CD4-positive, alpha-beta T cell (primary cell): ENCODE data around the gene TMEM11. TPM values are rescaled to one million over a fixed set of nuclear protein-coding genes. Genes with fewer than 3 reads are reported as not detected.

Source experiments
- ATAC-seq: fragments of 200-7000 bp; cut with Tn5 transposase; one replicate; pipeline ENCODE4 v1.10.0; 2022; ENCODE audit warnings: mild to moderate bottlenecking; ENCODE audit not compliant: poor library complexity
- CTCF ChIA-PET: fragments of 350-600 bp; sonication (Branson Sonifier 250); formaldehyde crosslinking; loops from one replicate; lab custom pipeline; 2021; ENCODE audit warnings: antibody characterized with exemption, inconsistent platforms; lab: Charles Lee
- POLR2A ChIA-PET: fragments of 350-600 bp; sonication (Branson Sonifier 250); formaldehyde crosslinking; loops from one replicate; lab custom pipeline; 2021; ENCODE audit warnings: antibody characterized with exemption, inconsistent platforms; lab: Charles Lee
- DNase-seq, 14 experiments: peaks; one replicate each; pipeline ENCODE4 v3.0.0-alpha.2; 2013 to 2020; ENCODE audit warnings: mixed read lengths in 2 of 14
- H3K27ac ChIP-seq, 2 donors: one replicate each; pipeline versions ENCODE4 v1.5.1 to v1.7.0; 2013; ENCODE audit warnings: low read length in 2 of 2, low read depth in 1 of 2, mild to moderate bottlenecking in 1 of 2
- H3K27me3 ChIP-seq, 2 experiments: 1 replicate in 1 of 2; 2 replicates in 1 of 2; pipeline versions ENCODE4 v1.6.1 to v1.7.0; 2013; ENCODE audit warnings: low read length in 2 of 2, control low read depth in 1 of 2, mild to moderate bottlenecking in 1 of 2, moderate library complexity in 1 of 2; ENCODE audit not compliant: insufficient read depth in 2 of 2, control insufficient read depth in 1 of 2
- H3K36me3 ChIP-seq: one replicate; pipeline ENCODE4 v1.6.1; 2013; ENCODE audit warnings: low read length, control low read depth; ENCODE audit not compliant: insufficient read depth
- H3K4me1 ChIP-seq: one replicate; pipeline ENCODE4 v1.6.1; 2013; ENCODE audit warnings: low read length, control low read depth; ENCODE audit not compliant: insufficient read depth
- H3K4me3 ChIP-seq: one replicate; pipeline ENCODE4 v1.5.1; 2013; ENCODE audit warnings: mild to moderate bottlenecking, low read length, moderate library complexity
- H3K9me3 ChIP-seq, 2 experiments: 1 replicate in 1 of 2; 2 replicates in 1 of 2; pipeline versions ENCODE4 v1.6.1 to v1.7.0; 2013; ENCODE audit warnings: low read length in 2 of 2, mild to moderate bottlenecking in 2 of 2, control low read depth in 1 of 2, moderate library complexity in 1 of 2; ENCODE audit not compliant: control insufficient read depth in 1 of 2, insufficient read depth in 1 of 2
- H3K27ac Mint-ChIP-seq: one replicate; pipeline ENCODE4 v1.8.0; 2020; ENCODE audit warnings: mixed read lengths
- H3K27me3 Mint-ChIP-seq: one replicate; pipeline ENCODE4 v1.8.0; 2021; ENCODE audit warnings: mixed read lengths
- H3K36me3 Mint-ChIP-seq: one replicate; pipeline ENCODE4 v1.8.0; 2021; ENCODE audit warnings: low read depth, mixed read lengths
- H3K4me1 Mint-ChIP-seq: one replicate; pipeline ENCODE4 v1.8.0; 2021; ENCODE audit warnings: low read depth, mixed read lengths
- H3K4me3 Mint-ChIP-seq: one replicate; pipeline ENCODE4 v1.8.0; 2020; ENCODE audit warnings: mild to moderate bottlenecking, mixed read lengths
- H3K9me3 Mint-ChIP-seq: one replicate; pipeline ENCODE4 v1.8.0; 2020; ENCODE audit warnings: mixed read lengths
- intact Hi-C, 2 experiments: fragments of 100-400 bp; cut with DNase I in 1 of 2; cut with micrococcal nuclease in 1 of 2; formaldehyde crosslinking; loops; one replicate each; pipeline versions ENCODE4 v1.15.1 to v1.9.0; 2023 to 2025; cut with DNase I, micrococcal nuclease
- total RNA-seq, 174 experiments: library from RNA in 2 of 174; stranded (reverse) in 2 of 174; gene quantifications; one replicate each; pipeline ENCODE4 v1.2.3 and lab custom pipeline; 2021 to 2026
- TF ChIP-seq, protein P1 (sequence below): fragments of 200-600 bp; IDR thresholded peaks from one replicate; pipeline ENCODE4 v1.8.0; 2022; ENCODE audit warnings: antibody characterized with exemption, mild to moderate bottlenecking

TMEM11 gene
- total RNA-seq, 2 experiments from 2014 or later = 17.8 to 19.2 TPM

DNA sequence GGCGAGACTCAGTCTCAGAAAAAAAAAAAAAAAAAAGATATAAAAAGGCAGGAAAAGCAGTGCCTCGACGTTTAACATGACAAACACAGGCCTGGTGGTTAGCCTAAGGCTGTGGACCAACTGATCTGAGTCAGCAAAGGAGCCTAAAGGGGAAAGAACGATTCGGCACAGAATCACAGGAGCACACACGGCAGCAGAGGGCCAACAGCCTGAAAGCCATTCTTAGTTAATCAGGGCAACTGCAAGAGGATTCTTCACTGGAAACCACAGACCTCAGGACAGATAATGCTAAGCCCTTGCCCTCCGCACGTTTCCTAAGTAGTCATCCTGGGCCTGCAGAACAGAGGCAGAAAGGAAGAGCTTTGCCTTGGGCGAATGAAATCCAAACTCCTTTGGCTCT lies 14.7 kb downstream of the TMEM11 start:
- H3K4me1 ChIP-seq = peaks cover 23% of the 10 kb centered on the region
- Mint-ChIP-seq H3K4me1 (peaks cover 14% of the 10 kb centered on the region), H3K36me3 (peaks cover 36% of the 10 kb centered on the region), H3K27ac (no peak overlapping the region), H3K4me3 (no peak overlapping the region), H3K27me3 (no peaks in the 10 kb centered on the region), H3K9me3 (no peaks in the 10 kb centered on the region)
- POLR2A ChIA-PET = no interaction called here
- ATAC-seq (no peak), DNase-seq (no peak)
- H3K36me3 ChIP-seq = peaks cover 33% of the 10 kb centered on the region
- intact Hi-C loops = no loop called here
- no peak overlapping the region for H3K27ac ChIP-seq
- CTCF ChIA-PET = no interaction called here
- TF ChIP-seq, protein P1, sequence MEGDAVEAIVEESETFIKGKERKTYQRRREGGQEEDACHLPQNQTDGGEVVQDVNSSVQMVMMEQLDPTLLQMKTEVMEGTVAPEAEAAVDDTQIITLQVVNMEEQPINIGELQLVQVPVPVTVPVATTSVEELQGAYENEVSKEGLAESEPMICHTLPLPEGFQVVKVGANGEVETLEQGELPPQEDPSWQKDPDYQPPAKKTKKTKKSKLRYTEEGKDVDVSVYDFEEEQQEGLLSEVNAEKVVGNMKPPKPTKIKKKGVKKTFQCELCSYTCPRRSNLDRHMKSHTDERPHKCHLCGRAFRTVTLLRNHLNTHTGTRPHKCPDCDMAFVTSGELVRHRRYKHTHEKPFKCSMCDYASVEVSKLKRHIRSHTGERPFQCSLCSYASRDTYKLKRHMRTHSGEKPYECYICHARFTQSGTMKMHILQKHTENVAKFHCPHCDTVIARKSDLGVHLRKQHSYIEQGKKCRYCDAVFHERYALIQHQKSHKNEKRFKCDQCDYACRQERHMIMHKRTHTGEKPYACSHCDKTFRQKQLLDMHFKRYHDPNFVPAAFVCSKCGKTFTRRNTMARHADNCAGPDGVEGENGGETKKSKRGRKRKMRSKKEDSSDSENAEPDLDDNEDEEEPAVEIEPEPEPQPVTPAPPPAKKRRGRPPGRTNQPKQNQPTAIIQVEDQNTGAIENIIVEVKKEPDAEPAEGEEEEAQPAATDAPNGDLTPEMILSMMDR = no peak
- H3K4me3 ChIP-seq = no peak overlapping the region
- no peaks in the 10 kb centered on the region for H3K9me3 ChIP-seq
- no peaks in the 10 kb centered on the region for H3K27me3 ChIP-seq

DNA sequence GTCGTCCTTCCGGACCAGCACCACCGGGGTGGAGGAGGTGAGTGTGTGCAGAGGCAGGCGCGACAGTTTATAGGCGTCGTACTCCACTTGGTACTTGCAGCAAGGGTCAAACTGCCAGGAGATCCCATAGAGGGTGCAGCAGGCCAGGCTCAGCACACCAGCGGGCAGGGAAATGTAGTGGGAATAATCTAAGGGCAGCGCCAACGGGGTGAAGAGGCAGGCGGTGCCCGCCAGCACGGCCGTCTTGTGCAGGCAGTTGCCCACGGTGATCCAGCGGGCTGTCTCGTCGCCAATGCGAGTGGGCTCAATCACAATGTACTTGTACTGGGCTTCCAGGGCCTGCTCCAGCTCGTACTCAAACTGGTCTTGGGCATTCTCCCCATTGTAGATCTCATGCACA lies 15.6 kb downstream of the TMEM11 start:
- no peaks in the 10 kb centered on the region for H3K27me3 ChIP-seq
- H3K27ac ChIP-seq = no peak overlapping the region
- intact Hi-C loops = no loop called here
- H3K4me1 ChIP-seq = peaks cover 23% of the 10 kb centered on the region
- no peak overlapping the region for H3K4me3 ChIP-seq
- H3K9me3 Mint-ChIP-seq = no peaks in the 10 kb centered on the region
- H3K4me1 Mint-ChIP-seq = peaks cover 17% of the 10 kb centered on the region
- H3K4me3 Mint-ChIP-seq = peak overlapping the region; percentile 7
- ATAC-seq (no peak), DNase-seq (no peak)
- ChIA-PET CTCF (no interaction called here), POLR2A (no interaction called here)
- H3K27ac Mint-ChIP-seq = no peak overlapping the region
- peaks cover 33% of the 10 kb centered on the region for H3K36me3 ChIP-seq
- H3K27me3 Mint-ChIP-seq = no peaks in the 10 kb centered on the region
- TF ChIP-seq, protein P1 = no peak
- peaks cover 36% of the 10 kb centered on the region for H3K36me3 Mint-ChIP-seq
- no peaks in the 10 kb centered on the region for H3K9me3 ChIP-seq

DNA sequence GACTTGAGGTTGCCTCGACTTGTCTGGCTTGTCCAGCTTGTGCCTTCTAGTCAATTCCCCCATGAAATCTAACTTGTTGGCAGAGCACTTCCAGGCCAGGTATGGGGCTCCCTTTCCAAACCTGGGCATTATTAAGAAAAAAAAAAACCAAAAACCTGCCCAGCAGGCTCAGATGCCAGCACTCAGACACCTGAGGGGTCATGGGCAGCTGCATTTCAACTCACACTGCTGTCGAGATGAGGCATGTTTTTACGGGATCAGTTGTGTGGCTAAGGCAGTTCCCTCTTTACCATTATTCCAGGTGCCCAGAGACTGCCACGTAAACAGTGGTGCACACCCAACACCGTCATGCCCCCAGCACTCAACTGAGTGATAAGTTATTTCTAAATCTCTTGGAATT lies 17.8 kb downstream of the TMEM11 start:
- Mint-ChIP-seq H3K9me3 (no peaks in the 10 kb centered on the region), H3K4me1 (peaks cover 14% of the 10 kb centered on the region), H3K4me3 (no peak overlapping the region), H3K36me3 (peaks cover 45% of the 10 kb centered on the region), H3K27ac (no peak overlapping the region), H3K27me3 (no peaks in the 10 kb centered on the region)
- no peaks in the 10 kb centered on the region for H3K27me3 ChIP-seq
- peaks cover 17% of the 10 kb centered on the region for H3K36me3 ChIP-seq
- intact Hi-C loops = no loop called here
- no peak overlapping the region for H3K27ac ChIP-seq
- ATAC-seq (no peak), DNase-seq (no peak)
- TF ChIP-seq, protein P1 = no peak
- ChIA-PET POLR2A (no interaction called here), CTCF (no interaction called here)
- H3K4me1 ChIP-seq = peaks cover 11% of the 10 kb centered on the region
- no peaks in the 10 kb centered on the region for H3K9me3 ChIP-seq
- H3K4me3 ChIP-seq = no peak overlapping the region
